SIG-M5 treated with dmso at 0.1 percent for 504 hours (cell line): Measurements from ENCODE around the gene UBE2Q2.
"Not testable (repeated sequence)": the region's sequence is repeated elsewhere in the genome, so short reads cannot be mapped to it uniquely, and the experiment has no call there.

Experiments
- DNase-seq: peaks from one replicate; lab custom pipeline; 2025; ENCODE audit not compliant: unreplicated experiment; lab: John Stamatoyannopoulos, UW

UBE2Q2 gene

DNA sequence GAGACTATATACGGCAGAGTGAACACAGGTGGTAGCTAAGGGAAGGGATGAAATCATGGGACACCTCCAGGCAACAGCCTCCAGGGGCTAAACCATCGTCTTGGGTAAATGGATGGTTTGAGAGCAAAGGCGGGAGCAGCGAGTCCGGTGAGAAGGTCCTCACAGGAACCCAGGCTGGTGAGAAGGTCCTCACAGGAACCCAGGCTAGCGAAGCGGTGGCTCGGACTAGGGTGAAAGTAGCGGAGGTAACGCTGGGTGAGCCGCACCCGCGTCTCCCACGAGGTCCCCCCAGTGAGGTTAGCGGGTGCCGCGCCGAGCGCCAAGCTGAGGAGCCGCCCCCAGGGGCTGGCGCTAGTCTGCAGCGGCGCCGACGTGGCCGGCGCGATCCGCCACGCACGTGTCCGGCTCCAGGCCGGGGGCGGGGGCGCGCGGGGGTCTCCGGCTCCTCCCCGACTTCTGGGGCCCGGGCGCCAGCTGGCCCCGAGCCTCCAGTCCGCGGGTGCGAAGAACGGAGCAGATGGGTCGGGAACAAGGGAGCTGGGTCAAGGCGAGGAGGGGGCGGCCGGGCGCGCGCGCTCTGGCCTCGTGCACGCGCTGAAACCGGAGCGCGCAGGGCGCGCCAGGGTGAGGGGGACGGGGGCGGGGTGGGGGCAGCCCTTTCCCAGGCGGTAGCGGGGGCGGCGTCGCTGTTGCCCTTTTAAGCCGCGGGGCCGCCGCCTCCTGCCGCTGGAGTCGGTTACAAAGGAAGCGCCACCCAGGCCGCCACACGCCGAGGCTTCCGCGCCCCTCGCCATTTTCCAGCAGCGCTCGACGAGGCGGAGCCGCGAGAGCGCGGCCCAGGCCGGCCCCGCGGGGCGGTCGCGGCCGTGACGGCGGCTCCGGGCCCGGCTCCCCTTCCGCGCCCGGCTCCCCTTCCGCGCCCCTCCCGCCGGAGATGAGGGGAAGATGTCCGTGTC is at the start of gene UBE2Q2:
Gene UBE2Q2 (plus strand): TSS at position 726 of the 956 bp plus-strand sequence. CDS start 220 bp downstream, at position 946.
- peak; percentile 56 for DNase-seq

DNA sequence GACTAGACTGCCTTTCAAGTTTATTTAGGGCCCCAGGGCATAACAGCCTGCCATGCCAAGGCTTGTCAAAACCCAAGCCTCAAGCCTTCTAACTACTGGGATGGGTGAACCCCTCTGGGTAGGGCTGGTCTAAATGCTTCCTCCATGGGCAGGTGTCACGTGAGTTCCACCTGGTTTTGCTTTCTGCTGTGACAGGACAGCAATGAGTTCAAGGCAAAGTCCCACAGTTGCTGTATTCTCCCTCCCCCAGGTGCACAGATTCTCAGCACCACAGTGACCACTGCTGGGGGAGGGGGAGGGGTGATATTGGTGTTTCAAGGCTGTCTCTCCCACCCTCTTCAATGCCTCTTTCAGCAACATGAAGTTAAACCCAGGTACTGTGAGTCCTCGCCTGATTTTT is 46.9 kb upstream of the UBE2Q2 start:
- DNase-seq, result no peak

DNA sequence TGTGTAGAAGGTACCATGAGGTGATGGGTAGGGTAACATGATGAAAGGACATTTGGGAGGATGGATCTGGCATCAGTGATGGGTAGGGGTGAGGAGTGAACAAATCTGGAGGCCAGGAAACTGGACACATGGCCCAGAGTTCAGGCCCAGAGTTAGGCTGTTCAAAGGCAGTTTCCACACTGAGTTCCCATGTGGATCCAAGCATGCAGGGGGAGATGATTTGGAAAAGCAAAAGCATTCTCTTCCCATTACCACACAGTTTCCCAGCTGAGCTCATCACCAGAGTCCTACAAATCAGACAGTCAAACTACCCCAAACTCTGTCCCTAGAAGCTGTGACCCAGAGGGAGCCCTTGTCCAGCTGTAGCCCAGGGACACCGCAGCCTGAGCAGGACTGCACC is 46.1 kb upstream of the UBE2Q2 start:
- DNase-seq, result not testable (repeated sequence)

DNA sequence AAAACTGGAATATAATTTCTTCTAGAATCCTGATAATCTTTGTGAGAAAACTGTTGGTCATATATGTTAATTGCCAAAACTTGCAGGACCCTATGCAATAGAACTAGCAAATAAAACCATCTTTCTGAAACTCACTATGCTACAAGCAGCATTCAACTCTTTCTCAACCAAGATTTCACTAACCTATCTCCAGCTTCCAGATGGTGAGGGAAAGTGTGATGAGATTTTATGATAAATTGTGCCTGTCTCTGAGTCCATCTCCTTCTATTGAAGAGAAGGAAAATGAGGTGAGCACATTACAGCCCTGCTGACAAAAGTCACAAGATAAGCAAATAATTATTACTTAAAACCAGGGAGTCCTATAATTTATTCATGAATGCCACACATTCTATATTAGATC is 44.1 kb upstream of the UBE2Q2 start:
- DNase-seq, result no peak

DNA sequence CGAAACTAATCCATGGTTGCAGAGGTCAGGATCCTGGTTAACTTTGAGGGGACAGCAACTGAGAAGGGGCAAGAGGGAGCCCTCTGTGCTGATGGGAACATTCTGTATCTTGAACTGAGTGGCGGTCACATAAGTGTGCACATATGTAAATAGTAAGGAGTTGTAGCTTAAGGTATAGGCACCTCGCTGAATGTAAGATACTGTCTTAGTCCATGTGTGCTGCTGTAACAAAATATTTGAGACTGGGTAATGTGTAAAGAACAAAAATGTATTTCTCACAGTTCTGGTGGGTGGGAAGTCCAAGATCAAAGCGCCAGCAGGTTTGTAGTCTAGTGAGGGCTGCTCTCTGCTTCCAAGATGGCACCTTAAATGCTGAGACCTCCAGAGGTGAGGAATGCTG is 42.8 kb upstream of the UBE2Q2 start:
- DNase-seq, result not testable (repeated sequence)

DNA sequence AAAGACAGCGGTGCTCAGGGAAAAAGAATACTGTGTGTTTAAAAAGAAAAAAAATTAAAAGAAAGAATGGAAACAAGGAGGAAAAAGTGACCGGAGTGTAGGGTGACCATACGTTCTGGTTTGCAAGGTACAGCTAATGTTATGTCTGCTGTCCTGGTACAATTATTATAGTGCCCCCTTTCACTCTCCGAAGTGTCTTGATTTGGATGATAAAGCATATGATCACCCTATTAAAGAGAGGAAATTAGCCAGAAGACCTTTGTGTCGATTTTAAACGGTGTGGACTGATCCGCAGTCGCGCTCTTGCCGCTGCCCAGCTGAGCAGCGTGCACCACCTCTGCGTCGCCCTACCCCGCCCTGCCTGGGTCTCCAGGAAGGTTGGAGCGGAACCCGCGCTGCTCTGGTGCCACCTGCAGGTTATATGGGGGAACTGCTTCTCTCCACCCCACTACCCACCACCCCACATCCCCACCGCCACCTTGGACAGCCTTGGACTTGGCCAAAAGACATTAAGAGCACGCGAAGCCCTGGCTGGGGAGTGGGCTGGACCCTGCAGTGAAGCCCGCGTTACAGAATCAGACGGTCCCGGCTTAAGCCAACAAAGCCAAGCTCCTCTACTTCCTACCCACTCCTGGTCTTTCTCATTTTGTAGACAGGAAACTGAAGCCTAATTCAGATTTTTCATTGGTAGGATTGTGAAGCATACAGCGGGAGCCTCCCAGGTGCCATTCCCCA is 41.2 kb upstream of the UBE2Q2 start:
- peak; percentile 77 for DNase-seq

DNA sequence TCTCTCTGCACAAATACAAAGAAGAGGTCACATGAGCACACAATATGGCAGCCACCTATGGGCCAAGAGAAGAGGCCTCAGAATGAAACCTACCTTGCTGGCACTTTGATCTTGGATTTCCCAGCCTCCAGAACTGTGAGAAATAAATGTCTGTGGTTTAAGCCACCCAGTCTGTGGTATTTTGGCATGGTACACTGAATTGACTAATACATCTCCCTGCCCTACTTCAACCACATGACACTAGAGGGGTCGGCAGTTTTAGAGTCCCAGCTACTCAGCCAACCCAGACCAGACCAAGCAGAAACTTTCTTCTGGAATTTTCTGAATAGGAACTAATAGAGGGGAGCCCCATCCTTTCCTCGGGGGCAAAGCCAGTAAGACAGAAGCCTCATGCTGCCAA is 35.8 kb upstream of the UBE2Q2 start:
- DNase-seq, result not testable (repeated sequence)

DNA sequence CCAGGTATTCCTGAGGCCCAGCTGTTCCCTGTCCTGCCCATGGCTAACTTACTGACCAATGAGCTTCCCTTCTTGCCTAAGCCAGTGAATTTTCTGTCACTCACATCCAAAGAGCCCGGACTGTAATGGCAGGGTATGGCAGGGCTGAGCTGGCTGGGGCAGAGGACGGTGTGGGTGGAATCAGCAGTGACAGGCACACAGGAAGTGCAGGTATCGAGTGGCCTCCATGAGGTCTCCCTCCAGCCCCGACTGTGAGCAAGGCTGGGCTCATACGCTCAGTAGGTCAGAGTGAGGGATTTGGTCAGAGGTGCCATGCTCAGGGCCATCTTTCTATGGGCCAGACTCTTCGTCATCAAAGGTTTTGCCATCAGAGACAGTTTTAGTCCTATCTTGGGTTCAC is 35.2 kb upstream of the UBE2Q2 start:
- DNase-seq, result not testable (repeated sequence)

DNA sequence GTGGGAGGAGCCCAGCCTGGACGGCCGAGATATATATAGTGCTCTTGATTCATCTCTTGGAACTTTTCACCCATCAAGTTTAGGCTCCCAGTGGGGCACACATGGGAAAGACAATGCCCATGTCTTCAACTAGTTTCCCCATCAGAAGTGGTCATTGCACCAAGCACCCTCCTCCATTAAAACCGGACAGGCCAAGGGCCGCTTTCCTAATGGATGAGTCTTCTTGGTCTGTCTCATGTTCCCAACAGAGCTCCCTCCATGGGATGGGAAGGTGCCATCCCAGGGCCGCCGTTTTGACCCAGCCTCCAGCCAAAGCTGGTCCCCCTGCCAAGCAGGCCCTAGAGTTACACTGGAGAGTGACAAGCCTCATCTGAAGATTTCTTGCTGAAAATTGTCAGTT is 34.7 kb upstream of the UBE2Q2 start:
- DNase-seq, result no peak

DNA sequence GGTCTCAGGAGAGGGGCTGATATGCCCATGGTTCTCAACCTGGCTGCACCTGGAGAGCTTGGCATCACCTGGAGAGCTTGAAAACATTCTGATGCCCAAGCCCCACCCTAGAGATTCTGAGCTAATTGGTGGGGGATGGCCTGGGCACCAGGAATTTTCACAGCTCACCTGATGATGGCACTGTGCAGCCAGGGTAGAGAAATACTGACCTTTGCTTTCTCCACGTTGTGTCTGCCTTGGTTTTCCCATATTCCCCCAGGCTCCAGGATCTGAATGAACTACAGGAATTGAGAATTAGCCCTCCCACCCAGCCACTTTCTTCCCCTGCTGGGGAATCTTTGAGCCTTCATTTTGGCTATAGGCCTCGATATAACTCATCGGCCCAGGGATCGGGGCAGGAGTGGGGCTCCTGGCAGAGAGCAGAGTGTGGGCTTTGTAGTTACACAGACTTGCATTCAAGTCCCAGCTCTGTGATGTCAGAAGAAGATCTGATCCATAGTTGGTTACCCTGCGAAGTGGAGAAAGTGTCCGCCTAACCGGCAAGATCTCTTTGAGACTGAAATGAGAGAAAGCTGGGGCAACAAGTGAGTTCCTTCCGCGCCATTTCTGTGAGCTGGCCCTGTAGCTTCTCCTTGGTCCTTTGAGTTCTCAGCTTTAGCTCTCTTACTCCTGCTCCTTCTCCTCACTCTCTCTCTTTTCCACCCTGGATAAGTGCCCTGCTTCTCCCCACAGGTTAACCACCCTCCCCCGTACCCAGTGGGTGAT is 33.1 kb upstream of the UBE2Q2 start:
- peak; percentile 13 for DNase-seq

DNA sequence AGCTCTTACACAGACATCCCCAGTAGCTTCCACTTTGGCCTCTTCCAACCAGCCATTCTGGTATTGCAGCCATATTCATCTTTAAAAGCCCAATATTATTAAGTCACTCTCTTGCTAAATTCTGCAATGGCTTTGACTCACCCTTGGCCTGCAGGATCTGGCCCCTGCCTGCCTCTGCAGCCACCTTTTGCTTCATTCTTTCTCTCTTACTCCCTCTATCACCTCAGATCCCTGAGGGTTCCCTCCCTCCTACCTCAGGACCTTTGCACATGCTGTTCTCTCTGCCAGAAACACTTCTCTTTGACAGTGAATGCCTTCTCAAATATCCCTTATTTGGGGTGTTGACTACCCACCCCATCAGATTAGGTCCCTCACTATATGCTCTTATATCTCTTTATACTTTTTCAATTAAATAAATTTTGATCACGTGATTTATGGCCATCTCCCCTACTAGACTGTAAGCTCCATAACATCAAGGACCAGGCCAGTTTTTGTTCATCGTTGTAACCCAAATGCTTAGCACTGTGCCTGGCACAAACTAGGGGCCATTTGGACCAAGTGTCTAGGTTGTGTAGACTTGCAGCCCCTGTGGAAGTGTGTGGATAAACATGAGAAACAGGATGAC is 32.3 kb upstream of the UBE2Q2 start:
- peak; percentile 3 for DNase-seq

DNA sequence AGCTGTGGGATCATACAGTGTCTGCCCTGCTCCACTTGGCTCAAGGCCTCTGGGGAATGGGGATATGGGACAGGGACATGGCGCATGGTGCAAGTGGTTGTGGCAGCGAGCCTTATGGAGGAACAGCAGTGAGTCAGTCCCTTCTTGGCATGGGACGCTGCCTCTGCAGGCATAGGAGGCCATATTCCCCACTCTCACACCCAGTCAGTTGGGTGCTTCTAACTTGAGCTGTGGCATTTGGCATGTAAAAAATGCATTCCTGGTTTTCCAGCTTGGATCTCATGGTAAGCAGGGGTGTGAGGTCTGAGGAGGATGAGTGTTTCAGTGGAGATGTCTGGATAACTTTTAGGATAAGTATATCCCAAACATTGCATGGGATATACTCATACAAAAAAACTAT is 31.6 kb upstream of the UBE2Q2 start:
- no peak for DNase-seq

DNA sequence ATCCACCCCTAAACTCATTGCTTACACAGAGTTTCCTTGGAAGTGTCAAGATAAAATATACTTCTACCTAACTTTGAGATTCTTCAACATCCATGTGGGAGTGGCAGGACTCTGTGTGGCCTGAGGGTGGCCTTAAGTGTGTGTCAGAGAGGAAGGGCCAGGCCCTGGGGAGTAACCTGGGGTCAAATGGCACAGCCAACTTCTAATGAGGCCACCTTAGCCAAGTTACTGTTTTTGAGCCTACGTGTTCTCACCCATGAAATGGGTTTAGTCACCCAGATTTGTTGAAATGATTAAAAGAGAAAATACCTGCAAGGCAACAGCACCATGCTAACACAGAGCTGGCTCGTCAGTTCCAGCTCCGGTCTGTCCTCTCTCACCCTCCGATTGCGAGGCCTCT is 28.5 kb upstream of the UBE2Q2 start:
- no peak for DNase-seq

DNA sequence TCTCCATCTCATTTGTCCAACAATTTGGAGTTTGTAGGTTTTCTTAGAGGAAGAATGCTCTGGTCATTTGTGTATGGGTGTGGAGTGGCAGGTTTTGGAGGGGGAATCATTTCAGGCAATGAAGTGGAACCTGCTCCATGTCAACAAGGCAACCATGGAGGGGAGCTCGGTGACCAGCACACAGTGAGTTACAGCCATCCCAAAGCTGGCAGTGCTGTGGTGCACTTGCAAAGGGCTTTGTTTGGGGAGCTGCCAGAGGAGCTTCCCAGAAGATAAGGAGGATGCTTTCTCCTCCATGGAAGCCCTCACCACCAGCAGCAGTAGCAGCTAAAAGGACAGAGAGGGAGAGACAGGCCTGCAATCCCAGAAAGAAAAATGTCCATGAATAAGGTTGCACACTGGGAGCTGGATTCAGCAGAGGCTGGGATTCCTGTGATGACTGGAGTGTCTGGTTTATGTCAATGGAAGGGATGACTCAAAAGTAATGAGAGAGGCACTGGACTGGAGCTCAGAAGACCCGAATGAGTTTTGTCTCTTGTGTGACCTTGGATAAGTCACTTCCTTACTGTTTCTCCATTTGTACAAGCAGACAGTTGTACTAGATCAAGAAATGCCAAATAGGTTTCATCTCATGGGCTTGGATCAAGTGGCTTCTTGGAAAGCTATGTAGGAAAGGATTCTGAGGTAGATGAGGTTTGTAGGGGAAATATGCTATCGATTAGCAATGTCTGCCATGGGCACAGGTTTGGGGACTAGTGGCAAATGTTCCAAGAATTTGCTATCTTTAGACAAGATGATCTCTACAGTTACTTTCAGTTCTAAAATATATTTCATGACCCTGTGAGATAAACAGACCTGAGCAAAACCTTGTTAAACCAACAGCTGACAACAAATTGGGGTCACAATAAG is 27.2 kb upstream of the UBE2Q2 start:
- no peak for DNase-seq

DNA sequence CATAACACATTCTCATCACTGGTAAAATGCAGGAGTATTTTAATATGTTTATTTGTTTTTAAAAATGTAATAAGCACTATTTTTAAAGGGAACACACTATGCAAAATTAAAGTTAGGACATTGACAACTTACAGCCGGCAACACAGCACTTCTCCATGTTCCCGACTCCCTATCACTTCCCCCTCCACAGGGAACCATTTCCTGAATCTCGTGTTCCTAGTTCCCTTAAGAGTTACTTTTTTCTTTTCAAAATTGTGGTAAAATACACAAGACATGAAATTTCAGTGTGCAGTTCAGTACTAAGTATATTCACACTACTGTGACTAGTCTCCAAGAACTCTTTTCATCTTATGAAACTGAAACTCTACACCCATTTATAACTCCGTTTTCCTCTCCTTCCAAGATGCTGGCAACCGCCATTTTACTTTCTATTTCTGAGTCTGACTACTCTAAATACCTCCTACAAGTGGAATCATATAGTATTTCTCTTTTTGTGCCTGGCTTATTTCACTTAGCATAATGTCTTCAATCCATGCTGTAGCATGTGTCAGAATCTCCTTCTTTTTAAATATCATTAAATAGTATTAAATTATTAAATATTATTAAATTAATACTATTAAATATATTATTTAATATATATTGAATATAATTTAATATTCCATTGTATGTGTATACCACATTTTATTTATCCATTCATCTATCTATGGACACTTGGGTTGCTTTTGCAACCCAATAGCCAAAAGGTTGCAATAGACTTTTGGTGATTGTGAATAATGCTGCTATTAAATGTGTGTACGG is 25.9 kb upstream of the UBE2Q2 start:
- DNase-seq, result peak; percentile 44

DNA sequence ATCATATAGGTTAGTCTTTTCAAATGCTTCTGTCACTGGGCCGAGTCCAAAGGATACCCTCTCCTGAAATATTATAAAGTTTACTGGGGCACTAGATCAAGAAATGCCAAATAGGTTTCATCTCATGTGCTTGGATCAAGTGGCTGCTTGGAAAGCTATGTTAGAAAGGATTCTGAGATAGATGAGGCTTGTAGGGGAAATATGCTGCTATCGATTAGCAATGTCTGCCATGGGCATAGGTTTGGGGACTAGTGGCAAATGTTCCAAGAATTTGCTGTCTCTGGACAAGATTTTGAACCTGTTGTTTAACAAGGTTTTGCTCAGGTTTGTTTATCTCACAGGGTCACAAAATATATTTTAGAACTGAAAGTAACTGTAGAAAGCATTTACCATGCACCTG is 23.0 kb upstream of the UBE2Q2 start:
- no peak for DNase-seq

DNA sequence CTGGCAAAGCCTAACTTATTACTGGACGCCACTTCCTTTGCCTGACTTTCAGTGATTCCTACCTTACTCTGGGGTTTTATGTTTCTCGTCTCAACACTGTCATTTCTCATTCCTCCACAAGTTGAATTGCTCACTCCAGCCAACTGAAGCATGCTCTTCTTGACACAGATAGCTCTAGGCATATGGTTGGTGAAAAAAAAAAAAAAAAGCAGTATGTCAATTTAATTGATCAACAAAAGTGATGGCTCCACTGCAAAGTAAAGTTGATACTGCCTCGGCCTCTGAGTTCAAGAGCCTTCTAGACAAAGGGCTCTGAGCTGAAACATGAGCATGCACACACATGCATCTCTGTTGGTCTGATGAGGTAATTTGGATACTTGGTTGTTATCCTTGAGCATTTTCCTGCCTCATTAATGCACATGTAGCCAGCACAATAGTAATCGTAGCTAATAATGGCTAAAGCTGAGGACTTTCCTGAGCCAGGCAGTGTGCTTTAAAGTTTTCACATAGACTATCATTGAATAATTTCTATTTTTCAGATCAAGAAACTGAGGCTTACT is 21.4 kb upstream of the UBE2Q2 start:
- no peak for DNase-seq

DNA sequence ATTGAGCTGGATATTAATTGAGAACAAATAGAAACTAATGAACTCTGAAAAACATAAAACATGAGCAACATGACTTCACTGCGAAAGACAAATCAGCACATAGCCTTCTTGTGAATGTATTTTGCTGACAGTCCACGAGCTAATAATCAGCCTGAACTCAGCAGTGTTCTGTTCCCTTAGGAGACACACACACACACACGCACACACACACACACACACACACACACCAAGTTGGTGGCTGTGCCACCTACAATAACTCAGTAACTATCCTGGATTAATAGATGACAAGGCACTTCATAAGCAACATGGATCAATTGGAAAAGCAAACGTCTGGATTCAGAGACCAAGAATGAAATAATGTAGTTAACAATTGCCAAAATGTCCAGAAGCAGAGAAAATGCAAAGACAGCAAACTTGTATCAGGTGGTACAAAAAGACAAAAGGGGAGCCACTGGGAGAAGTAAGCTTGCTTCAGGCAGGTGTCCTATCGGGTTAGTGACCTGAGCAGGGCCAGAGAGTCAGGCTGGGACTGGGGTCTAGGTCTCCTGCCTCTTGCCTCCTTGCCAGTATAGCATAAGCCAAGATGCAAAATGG is 20.5 kb upstream of the UBE2Q2 start:
- DNase-seq, result no peak
